ENCODE data around the gene TMEM63B. TPM values are rescaled to one million over a fixed set of nuclear protein-coding genes. Genes with fewer than 3 reads are reported as not detected.

TMEM63B gene
- polyA plus RNA-seq, 3 donors: 1.3 to 25.7 (median 1.9) TPM

GRCh38 chr6:44162876-44163625, 35.7 kb downstream of the TMEM63B start:
- no peaks in the 10 kb centered on the region for H3K36me3 Mint-ChIP-seq
- no peak overlapping the region for H3K4me3 Mint-ChIP-seq
- peaks cover 4 to 13% (median 7%) of the 10 kb centered on the region in 3 donors for H3K27me3 Mint-ChIP-seq (ENCODE audit: low read depth in 3 of 3)

DNA sequence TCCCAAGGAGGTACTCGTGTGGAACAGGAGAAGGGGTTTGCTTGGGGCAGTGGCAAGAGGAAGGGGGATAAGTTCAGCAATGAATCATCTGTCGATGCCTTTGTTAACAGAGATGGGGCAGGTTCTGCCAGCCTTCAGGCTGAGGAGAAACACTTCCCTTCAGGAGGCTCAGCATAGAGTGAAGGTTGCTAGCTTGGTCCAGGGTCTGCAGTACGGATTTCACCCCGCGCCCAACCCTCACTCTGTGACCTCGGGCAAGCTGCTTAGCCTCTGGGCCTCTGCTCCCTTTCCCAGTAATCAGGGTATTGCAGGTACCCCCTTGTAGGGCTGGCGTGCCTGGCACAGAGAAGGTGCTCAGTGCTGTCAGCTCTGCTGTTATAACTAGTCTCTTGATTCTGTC, 38.8 kb downstream of the TMEM63B start:
- peaks cover 6 to 17% (median 7%) of the 10 kb centered on the region in 3 donors for H3K27me3 Mint-ChIP-seq (ENCODE audit: low read depth in 3 of 3)
- H3K4me1 Mint-ChIP-seq: peaks cover 8% of the 10 kb centered on the region
- H3K9me3 Mint-ChIP-seq: no peaks in the 10 kb centered on the region
- Histone ChIP-seq H2AFZ (ENCODE audit: insufficient read depth, low read depth, low read length, poor library complexity, severe bottlenecking) (peak overlapping the region; percentile 59), H3K4me1 (ENCODE audit: control insufficient read depth in 1 of 2, insufficient read depth in 2 of 2, low read length in 2 of 2) (peaks cover 0 to 6% of the 10 kb centered on the region in 2 donors), H3K9me3 (replicated peaks in 1 of 2; ENCODE audit: control insufficient read depth in 1 of 2, insufficient read depth in 1 of 2, low read length in 2 of 2) (no peaks in the 10 kb centered on the region), H3K27ac (ENCODE audit: low read depth in 1 of 2, low read length in 2 of 2) (no peak overlapping the region), H3K79me2 (ENCODE audit: insufficient read depth, low read length) (no peaks in the 10 kb centered on the region), H3K4me2 (replicated peaks; ENCODE audit: extremely low read depth, low read length, poor library complexity, severe bottlenecking) (no peak overlapping the region), H3K4me3 (replicated peaks in 1 of 3; ENCODE audit: low read depth in 2 of 3, low read length in 3 of 3) (no peak overlapping the region), H3K36me3 (replicated peaks in 1 of 2; ENCODE audit: control insufficient read depth in 1 of 2, insufficient read depth in 2 of 2, low read length in 2 of 2) (no peaks in the 10 kb centered on the region), H3K27me3 (ENCODE audit: control insufficient read depth in 2 of 2, insufficient read depth in 2 of 2, low read length in 2 of 2) (no peaks in the 10 kb centered on the region), H4K20me1 (ENCODE audit: insufficient read depth, low read length) (no peaks in the 10 kb centered on the region), H3K9ac (ENCODE audit: insufficient read depth, low read length, poor library complexity, severe bottlenecking) (no peak overlapping the region)
- H3K36me3 Mint-ChIP-seq: no peaks in the 10 kb centered on the region
- no peak overlapping the region for H3K27ac Mint-ChIP-seq
- no peak for DNase-seq
- intact Hi-C loops (cut with micrococcal nuclease): no loop called here
- 73% methylated on average over 7 of the region's 7 CpGs for WGBS (ENCODE audit: insufficient coverage)
- TF ChIP-seq, protein P1, sequence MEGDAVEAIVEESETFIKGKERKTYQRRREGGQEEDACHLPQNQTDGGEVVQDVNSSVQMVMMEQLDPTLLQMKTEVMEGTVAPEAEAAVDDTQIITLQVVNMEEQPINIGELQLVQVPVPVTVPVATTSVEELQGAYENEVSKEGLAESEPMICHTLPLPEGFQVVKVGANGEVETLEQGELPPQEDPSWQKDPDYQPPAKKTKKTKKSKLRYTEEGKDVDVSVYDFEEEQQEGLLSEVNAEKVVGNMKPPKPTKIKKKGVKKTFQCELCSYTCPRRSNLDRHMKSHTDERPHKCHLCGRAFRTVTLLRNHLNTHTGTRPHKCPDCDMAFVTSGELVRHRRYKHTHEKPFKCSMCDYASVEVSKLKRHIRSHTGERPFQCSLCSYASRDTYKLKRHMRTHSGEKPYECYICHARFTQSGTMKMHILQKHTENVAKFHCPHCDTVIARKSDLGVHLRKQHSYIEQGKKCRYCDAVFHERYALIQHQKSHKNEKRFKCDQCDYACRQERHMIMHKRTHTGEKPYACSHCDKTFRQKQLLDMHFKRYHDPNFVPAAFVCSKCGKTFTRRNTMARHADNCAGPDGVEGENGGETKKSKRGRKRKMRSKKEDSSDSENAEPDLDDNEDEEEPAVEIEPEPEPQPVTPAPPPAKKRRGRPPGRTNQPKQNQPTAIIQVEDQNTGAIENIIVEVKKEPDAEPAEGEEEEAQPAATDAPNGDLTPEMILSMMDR (IDR thresholded peaks at IDR 0.05): no peak
- H3K4me3 Mint-ChIP-seq: no peak overlapping the region

More at GRCh38 chr6:44162876-44163625, 35.7 kb downstream of the TMEM63B start:
- Histone ChIP-seq H4K20me1 (ENCODE audit: insufficient read depth, low read length) (no peaks in the 10 kb centered on the region), H3K27ac (ENCODE audit: low read depth in 1 of 2, low read length in 2 of 2) (no peak overlapping the region), H3K27me3 (ENCODE audit: control insufficient read depth in 2 of 2, insufficient read depth in 2 of 2, low read length in 2 of 2) (no peaks in the 10 kb centered on the region), H3K36me3 (replicated peaks in 1 of 2; ENCODE audit: control insufficient read depth in 1 of 2, insufficient read depth in 2 of 2, low read length in 2 of 2) (no peaks in the 10 kb centered on the region), H3K9ac (ENCODE audit: insufficient read depth, low read length, poor library complexity, severe bottlenecking) (no peak overlapping the region), H3K4me2 (replicated peaks; ENCODE audit: extremely low read depth, low read length, poor library complexity, severe bottlenecking) (no peak overlapping the region), H2AFZ (ENCODE audit: insufficient read depth, low read depth, low read length, poor library complexity, severe bottlenecking) (no peak overlapping the region), H3K79me2 (ENCODE audit: insufficient read depth, low read length) (no peaks in the 10 kb centered on the region), H3K9me3 (replicated peaks in 1 of 2; ENCODE audit: control insufficient read depth in 1 of 2, insufficient read depth in 1 of 2, low read length in 2 of 2) (no peaks in the 10 kb centered on the region), H3K4me1 (ENCODE audit: control insufficient read depth in 1 of 2, insufficient read depth in 2 of 2, low read length in 2 of 2) (peaks cover 0 to 6% of the 10 kb centered on the region in 2 donors), H3K4me3 (replicated peaks in 1 of 3; ENCODE audit: low read depth in 2 of 3, low read length in 3 of 3) (no peak overlapping the region)
- intact Hi-C loops (cut with micrococcal nuclease): no loop called here
- Mint-ChIP-seq H3K27ac (no peak overlapping the region), H3K4me1 (peaks cover 8% of the 10 kb centered on the region), H3K9me3 (no peaks in the 10 kb centered on the region)
- WGBS (ENCODE audit: insufficient coverage): 100% methylated on average over 7 of the region's 8 CpGs
- DNase-seq: no peak
- TF ChIP-seq, protein P1 (IDR thresholded peaks at IDR 0.05): no peak
